Measurements from ENCODE around the gene PCSK1N.
"Not testable (repeated sequence)": the region's sequence is repeated elsewhere in the genome, so short reads cannot be mapped to it uniquely, and the experiment has no call there.

PCSK1N gene

DNA sequence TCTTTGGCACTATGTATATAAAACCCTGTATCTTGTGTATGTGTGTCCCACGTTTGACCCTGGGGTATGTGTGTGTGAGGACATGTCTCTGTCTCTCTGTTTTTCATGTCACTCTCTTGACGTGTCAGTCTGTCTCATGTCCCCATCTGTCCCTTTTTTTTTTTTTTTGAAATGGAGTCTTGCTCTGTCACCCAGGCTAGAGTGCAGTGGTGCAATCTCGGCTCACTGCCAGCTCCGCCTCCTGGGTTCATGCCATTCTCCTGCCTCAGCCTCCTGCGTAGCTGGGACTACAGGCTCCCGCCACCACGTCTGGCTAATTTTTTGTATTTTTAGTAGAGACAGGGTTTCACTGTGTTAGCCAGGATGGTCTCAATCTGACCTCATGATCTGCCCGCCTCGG, 16.0 kb downstream of the PCSK1N start:
- DNase-seq, result not testable (repeated sequence)

DNA sequence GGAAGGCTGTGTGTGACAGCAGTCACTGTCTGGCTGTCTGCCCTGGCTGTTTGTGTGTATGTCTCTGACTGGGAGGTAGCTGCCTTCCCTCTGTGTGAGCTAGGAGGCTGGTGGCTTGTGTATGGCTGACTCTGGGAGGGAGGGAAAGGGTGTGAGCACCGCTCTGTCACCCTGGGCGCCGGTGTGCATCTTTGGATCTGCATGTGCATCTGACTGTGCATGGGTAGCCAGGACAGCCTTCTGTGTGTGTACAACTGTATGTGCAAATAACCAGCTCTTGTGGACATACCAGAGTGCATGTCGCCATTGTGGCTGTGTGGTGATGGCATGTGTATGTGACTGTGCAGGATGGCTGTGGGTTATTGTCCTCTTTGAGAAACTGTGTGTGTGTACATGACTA, 16.5 kb downstream of the PCSK1N start:
- DNase-seq, result no peak

DNA sequence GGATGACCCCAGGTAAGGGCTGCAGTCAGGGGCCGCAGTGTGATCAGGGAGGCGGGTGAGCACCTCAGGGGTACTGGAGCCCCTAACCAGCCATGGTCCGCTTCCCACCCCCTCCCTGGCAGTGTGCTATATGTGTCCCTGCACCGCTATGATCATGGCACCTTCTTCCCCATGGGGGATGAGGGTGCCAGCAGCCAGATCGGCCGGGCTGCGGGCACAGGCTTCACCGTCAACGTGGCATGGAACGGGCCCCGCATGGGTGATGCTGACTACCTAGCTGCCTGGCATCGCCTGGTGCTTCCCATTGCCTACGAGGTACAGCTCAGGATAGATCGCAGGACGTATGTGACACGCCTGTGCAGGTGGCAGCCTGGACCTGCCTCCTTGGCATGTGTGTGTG, 17.3 kb downstream of the PCSK1N start:
- no peak for DNase-seq

DNA sequence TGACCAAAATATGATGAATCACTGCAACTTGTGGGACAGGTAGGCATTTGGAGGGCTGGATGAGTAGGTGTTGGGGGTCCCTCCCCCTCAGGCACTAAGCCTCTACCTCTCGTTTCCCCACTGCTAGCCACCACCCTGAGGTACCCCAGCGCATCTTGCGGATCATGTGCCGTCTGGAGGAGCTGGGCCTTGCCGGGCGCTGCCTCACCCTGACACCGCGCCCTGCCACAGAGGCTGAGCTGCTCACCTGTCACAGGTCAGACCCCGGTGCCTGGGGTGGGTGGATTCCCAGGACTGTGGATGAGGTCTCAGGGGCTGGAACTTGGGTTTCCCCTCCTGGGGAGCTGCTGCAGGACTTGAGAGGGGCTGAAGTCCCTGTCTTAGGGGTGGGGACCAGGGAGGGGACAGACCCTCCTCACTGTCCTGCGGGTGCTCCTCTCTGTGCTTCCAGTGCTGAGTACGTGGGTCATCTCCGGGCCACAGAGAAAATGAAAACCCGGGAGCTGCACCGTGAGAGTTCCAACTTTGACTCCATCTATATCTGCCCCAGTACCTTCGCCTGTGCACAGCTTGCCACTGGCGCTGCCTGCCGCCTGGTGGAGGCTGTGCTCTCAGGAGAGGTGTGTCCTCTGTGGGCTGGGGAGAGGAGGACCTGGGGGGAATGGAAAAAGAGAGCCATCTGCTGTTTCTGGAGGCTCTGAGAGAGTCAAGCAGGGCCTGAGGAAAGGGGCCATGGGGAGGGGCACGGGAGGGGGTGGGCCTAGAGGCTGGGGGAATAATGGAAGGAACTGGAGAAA, 19.2 kb downstream of the PCSK1N start:
- no peak for DNase-seq

DNA sequence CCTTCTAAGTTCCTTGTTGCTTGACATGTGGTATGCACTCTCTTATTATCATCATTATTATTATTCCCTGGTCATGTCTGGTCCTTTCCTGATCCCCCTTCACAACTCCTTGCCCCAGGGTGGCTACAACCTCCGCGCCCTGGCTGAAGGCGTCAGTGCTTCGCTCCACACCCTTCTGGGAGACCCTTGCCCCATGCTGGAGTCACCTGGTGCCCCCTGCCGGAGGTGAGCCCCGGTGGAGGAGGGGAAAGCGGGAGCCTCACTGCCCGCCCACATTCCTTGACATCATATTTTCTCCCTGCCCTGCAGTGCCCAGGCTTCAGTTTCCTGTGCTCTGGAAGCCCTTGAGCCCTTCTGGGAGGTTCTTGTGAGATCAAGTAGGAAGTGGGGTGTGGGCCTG, 20.1 kb downstream of the PCSK1N start:
- no peak for DNase-seq

DNA sequence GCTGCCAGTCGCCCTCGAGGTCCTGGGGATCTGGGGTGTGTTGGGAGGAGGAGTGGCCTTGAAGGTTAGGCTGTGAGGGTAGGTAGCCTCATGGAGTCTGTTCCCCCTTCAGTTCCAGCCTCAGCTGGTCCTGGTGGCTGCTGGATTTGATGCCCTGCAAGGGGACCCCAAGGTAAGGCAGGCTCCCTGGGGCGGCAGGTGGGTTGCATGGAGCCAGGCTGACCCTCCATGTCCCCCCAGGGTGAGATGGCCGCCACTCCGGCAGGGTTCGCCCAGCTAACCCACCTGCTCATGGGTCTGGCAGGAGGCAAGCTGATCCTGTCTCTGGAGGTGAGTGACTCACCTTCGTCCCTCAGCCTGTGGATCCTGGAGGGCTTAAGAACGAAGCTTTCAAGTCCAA, 20.7 kb downstream of the PCSK1N start:
- DNase-seq, result no peak

DNA sequence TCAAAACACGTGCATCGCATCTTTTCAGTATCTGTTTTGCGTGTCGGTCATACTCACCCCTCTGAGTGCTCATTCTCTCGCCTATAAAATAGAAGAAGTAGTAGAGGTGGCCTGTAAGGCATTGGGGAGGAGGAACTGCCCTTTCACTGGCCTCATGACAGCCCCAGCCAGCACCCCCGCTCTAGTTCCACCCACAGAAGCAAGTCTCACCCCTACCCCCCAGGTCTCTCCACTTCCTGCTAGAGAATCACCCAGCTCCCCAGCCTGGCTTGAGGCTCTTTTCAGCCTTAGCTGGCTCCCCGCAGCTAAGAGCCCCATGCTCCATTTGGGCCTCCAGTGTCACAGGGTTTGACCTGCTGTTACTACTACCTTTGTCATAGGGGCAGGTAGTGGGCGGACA, 21.8 kb downstream of the PCSK1N start:
- no peak for DNase-seq

DNA sequence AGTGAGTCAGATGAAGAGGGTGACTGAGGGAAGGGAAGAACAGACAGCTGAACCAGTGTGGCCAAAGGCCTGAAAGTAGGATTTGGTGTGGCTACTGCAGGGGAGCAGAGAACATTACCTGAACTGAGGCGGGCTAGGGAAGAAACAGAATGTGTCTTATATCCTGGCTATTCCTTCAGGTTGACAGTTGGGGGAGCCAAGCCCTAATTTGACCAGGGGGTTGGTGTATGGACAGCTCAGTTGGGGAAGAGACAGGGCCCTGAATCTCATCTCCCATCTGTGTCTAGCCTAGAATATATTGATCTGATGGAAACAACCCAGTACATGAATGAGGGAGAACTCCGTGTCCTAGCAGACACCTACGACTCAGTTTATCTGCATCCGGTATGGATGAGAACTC, 29.3 kb downstream of the PCSK1N start:
- DNase-seq, result no peak

DNA sequence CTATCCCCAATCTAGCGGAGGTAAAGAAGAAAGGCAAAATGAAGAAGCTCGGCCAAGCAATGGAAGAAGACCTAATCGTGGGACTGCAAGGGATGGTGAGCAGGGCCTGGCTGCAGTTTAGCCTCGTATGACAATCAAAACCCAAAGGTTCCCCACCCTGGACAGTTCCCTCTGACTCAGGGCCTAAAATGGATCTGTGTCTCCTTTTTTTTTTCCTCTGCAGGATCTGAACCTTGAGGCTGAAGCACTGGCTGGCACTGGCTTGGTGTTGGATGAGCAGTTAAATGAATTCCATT, 32.6 kb downstream of the PCSK1N start:
- DNase-seq, result no peak

DNA sequence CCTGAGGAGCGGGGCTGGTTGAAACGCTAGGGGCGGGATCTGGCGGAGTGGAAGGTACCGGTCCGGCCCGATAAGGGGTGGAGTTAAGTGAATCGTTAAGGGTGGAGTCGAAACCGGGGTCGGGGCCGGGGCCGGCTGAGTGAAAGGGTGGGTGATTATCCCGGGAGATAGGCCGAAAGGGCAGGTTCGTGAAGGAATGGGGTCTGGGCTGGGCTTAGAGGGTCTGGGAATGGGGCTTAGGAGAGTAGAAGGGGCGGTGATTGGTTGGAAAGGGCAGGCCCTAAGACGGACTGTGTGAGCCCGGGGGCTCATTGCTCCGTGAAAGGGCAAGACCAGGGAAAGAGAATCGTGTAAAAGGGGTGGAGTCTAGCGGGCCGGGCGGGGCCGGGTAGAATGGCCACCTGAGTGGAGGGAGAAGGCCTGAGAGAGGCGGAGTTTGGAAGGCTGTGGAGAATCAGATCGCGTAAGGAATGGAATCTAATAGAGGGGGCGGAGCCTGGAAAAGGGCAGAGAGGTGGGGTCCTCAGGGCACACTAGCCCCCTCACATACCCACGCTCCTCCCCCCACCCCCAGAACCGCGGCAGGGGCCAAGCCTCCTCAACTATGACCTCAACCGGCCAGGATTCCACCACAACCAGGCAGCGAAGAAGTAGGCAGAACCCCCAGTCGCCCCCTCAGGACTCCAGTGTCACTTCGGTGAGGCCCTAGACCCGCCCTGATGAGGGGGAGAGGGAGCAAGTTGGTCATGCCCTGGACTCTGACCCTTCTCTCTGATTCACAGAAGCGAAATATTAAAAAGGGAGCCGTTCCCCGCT, 33.1 kb downstream of the PCSK1N start:
- DNase-seq, result peak; percentile 79

DNA sequence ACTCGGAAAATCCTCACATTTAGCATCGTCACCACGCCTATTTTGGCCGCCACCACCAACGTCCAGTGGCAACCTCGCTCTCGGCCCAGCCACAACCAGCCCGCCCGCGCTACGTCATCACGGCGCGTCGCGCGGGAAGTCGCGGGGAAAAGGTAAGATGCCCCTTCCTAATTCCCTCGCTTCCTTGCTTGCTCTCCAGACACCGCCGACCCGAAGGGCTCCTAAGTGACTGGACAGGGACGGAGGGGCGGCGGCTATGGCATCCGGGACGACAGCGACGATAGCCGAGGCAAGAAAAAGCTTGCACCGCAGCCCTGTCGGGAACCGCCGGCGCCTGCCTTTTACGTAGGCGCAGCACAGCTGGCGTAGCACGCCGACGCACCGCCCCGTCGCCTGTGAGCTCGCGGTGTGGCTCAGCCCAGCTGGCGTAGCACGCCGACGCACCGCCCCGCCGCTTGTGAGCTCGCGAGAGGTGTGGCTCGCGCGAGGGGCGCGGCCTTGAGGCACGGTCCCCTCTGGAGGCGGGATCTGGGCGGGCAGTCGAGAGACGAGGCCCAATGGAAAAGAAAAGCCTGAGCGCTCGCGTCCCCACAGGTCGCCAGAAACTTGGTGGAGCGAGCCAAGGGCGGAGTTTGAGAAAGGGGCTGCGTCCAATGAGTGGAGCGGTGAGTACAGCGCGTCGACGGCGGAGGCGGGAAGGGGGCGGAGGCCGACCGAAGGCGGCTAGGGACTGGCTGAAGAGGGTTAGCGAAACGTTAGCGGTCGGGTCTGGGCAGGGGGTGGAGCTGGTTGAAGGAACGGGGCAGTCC, 33.9 kb downstream of the PCSK1N start, which contains the start of gene HDAC6:
HDAC6 (plus strand) TSS at position 788 of the 809 bp plus-strand sequence. CDS start 626 bp downstream, outside the sequence.
- DNase-seq, result peak; percentile 99

DNA sequence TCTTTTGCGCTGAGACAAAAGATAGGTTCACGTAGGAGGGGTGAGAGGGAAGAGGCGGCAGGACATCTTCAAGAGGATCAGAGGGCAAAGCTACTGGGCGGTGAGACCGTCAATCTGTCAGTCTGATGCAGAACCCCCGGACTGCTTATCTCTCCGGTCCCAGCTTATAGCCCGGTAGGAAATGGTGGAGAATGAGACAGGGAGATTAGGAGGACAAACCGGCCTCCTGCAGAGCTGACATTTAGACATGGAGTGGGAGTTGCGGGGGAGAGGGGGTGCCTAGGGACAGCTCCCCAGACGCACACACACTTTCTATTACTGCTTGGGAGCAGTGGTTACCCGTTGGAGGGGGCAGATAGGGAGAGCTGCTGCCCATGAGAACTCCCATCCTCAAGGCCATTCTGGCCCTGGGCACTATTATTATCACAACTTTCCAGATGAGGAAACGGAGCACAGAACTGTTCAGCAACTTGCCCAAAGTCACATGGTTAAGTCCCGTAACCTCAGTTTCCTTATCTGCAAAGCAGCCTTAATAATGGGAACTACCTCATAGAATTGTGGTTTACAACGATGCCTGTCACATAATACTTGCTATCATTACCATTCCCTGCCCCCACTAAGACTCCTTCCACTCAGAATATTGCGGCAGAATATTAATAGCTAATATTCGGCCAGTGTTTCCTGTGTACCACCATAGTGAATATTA, 34.7 kb downstream of the PCSK1N start:
- no peak for DNase-seq

DNA sequence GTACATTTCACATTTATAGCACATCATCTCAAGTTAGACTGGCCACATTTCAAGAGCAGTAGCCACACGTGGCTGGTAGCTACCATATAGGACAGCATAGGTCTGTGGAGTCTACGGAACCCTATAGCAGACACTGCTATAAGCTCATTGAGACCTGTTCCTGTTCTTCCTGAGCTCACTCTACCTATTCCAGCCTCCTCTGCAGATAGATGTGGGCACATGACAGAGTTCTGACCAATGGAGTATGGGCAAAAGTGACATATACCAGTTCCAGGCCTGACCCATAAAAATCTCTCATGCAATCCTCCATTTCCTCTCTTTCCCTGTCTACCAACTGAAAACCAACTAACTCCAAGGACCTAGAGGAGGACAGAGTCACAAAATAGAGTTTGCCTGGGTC, 37.1 kb downstream of the PCSK1N start:
- DNase-seq, result no peak

DNA sequence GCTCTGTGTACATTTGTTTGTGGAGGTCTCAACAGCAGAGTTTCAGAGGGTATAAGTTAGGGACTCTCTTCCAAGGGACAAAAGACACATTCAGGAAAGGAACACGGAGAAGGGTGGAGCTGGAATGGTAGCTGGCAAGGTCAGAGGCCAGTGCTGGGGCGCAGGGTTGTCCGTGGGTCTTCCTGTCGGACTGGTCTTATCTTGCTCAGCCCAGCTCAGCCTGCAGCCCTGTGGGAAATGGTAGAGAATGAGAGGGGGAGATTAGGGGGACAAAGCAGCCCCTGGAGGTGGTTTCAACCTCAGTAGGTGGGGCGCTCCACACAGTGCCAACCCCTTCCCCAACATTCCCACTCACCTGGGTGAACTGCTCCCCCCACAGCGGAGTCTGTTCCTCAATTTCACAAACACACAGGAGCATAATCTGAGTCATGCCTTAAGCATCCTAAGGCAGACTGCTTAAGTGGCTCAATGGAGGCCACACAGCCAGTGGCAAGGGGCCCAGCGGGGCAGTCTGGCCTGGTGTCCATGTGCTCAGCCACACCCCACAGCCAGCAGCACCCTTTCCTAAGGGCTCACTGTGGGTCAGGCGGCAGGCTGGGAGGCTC, 40.4 kb downstream of the PCSK1N start:
- no peak for DNase-seq

DNA sequence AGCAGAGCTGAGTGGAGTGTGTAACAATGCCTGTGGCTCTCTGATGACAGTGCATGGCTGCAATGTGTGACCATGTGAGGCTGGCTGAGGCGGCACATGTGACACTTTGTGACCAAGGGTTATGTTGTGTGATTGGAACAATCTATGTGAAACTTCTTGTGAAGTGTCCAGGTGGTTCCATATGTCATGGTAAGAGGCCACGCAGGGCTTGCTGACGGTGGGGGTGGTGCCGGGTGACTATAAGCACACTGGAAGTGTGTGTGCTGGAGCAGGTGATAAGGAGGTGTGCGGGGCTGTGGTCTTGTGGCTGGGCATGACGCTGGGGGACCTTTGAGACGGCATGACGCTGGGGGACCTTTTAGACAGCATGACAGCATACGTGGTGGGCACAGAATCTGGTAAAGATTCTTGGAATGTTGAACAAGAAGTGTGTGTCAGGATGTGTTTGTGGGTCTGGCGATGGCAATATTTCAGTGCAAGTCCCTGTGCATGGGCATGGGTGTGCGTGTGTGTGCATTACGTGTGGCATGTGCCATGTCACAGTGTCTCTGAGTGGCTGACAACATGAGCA, 41.0 kb downstream of the PCSK1N start:
- DNase-seq, result no peak

DNA sequence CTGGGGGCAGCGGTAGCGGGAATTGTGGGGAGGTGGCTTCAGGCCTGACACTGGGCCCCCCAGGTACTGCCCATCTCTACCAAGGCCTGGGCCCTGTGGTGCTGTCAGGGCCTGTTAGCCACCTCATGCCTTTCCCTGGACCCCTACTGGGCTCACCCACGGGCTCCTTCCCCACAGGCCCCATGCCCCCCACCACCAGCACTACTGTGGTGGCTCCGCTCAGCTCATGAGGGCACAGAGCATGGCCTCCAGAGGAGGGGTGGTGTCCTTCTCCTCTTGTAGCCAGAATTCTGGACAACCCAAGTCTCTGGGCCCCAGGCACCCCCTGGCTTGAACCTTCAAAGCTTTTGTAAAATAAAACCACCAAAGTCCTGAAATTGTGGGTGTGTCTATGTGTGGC, 41.5 kb downstream of the PCSK1N start:
- no peak for DNase-seq

DNA sequence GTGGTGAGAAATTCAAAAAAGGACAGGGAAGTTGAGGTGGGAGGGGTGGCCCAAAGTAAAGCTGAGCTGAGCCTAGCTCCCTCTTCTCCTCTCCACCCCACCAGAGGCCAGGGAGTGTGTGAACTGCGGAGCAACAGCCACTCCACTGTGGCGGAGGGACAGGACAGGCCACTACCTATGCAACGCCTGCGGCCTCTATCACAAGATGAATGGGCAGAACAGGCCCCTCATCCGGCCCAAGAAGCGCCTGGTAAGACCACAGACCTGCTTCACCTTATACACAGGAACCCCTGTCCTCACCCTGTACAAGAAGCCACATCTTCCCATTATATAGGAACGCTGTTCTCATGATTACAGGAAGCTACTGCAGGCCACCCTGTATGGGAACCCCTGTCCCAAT, 43.2 kb downstream of the PCSK1N start:
- DNase-seq, result no peak

DNA sequence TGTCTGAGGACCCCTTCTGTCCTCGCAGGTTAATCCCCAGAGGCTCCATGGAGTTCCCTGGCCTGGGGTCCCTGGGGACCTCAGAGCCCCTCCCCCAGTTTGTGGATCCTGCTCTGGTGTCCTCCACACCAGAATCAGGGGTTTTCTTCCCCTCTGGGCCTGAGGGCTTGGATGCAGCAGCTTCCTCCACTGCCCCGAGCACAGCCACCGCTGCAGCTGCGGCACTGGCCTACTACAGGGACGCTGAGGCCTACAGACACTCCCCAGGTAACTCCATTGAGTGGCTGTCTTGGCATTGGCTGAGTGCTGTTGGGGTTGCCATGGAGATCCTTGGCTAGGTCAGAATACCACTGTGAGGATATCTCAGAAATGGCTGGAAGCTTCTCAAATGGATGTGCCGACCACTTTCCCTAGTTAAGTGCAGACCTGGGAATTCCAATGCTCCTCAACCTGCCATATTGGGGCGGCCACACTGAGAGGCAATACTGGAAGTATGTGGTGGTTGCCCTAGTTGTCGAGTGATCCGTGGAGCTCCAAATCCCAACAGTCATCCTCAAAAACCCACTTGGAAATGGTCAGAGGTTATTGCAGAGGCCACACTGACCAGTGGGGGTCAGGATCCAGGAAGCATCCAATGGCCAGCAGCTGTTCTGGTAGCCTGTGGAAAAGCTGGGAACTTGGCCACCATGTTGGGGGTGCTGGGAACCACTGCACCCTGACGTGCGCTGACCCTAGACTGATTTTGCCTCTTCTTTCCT, 44.2 kb downstream of the PCSK1N start:
- no peak for DNase-seq

DNA sequence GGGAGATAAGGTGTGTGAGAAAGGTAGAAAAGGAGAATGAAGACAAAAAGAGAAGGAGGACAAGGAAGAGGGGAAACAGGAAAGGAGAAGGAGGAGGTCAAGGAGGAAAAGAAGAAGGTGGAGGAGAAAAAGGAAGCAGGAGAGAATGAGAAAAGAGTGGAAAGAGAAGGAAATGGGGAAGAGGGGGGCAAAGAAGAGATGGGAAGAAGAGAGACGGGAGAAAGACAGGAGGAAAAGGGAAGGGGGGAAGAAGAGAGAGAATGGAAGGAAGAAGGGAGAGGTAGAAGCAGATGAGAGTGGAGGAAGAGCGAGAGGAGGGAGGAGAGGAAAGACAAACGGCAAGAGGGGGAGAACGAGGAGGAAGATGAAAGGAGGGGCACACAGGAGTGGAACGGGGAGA, 44.9 kb downstream of the PCSK1N start:
- no peak for DNase-seq

DNA sequence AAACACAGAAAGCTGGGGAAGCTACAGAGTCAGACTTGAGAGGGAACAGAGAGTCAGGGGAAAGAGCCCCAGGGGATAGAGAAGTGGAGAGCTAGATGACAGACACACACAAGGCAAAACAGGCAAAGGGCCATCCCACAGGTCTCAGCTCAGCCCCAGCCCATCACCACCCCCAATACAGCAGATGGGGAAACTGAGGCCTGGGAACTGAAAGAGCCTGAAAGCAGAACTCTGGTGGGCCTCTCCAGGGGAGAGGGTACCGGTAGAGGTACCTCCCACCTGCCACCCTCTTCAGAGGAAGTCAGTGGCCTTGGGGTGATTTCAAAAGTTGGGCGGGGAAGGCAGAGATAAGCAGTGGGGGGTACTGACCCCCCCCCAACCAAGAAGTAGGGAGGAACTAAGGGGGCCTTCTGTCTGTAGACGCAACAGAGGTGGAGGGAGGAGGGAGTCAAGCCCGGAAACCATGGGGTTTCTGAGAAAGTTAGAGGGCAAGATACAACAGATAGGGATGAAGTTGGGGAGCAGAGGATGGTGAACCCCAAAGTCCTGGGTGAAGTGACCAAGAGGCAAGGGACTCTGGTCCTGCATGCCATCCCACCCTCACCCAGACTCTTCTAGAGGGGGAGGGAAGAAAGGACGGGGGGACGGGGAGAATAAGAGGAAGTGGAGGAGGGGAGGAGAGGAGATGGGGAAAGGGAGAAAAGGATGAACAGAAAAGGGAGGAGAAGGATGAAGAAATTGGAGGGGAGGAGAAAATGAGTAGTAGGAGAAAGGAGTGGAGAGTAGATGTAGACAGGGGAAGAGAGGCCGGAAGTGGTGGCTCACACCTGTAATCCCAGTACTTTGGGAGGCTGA, 45.8 kb downstream of the PCSK1N start:
- no peak for DNase-seq

Measured in NCI-H345 (cell line).